ENCODE data around the gene OR2T1. TPM values are rescaled to one million over a fixed set of nuclear protein-coding genes. Genes with fewer than 3 reads are reported as not detected.
"Not testable (repeated sequence)": the region's sequence is repeated elsewhere in the genome, so short reads cannot be mapped to it uniquely, and the experiment has no call there.

OR2T1 gene
- total and polyA plus RNA-seq, 10 of the 15 experiments (the other 5 are each of a cell fraction or from before 2014, with no cell fraction given): 0.02 TPM; not detected in 9

- in situ Hi-C loops (cut with MboI): loop anchor here (25.0 kb wide), 1 partner anchor 1073 kb away; no protein-coding TSS in a partner anchor
- FAIRE-seq: not testable (repeated sequence)
These were observed 32.1 kb downstream of the OR2T1 start for GRCh38 chr1:248434913-248435312.

DNA sequence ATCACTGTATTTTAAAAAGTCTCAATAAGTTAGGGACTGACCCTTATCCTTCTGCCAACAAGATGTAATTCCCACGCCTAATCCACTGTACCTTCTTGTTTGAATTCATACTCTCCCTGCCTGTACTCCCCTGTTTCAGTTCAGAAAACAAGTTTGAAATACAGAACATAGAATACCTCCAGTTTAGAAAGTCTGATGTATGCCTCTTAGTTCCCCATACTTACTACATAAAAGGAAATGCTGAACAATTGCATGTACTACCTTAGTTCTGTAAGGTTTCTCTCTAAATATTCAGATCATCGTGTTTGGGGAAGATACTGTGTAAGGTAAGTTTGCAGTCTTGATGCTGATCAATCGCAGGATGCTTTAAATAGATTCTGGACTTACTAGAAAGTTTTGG is 33.5 kb downstream of the OR2T1 start:
- ChIA-PET RAD21 (ENCODE audit: unreplicated experiment) (interaction anchor here (1.0 kb wide), 1 partner anchor 220 kb away, joined by 3 read pairs; no protein-coding TSS in a partner anchor), SMC1A (ENCODE audit: uncharacterized antibody, unreplicated experiment) (interaction anchor here (0.8 to 1.2 kb wide), 2 partner anchors 26 to 32 kb away, joined by 3 read pairs; no protein-coding TSS in a partner anchor)
- FAIRE-seq (peak; percentile 72), ATAC-seq (peak; percentile 57)
- H3K9me3 ChIP-seq (replicated peaks; ENCODE audit: control insufficient read depth, insufficient read depth, low read length); H3K4me3 ChIP-seq; H3K4me2 ChIP-seq (ENCODE audit: control insufficient read depth, insufficient read depth); H3K79me2 ChIP-seq (ENCODE audit: control insufficient read depth, insufficient read depth, low read length); H3K9ac ChIP-seq (ENCODE audit: control insufficient read depth, insufficient read depth, low read length); H3K36me3 ChIP-seq (ENCODE audit: control insufficient read depth in 2 of 2, insufficient read depth in 2 of 2, low read length in 1 of 2); POLR2A ChIA-PET; H2AFZ ChIP-seq (ENCODE audit: control insufficient read depth, low read depth, low read length); DNase-seq (ENCODE audit: low read depth, low spot score); BruUV-seq (replicated peaks); intact Hi-C loops (cut with micrococcal nuclease; ENCODE audit: unreplicated experiment); H4K20me1 ChIP-seq (ENCODE audit: control insufficient read depth, insufficient read depth); H3K27me3 ChIP-seq (replicated peaks in 1 of 2; ENCODE audit: control insufficient read depth in 2 of 2, insufficient read depth in 2 of 2, low read length in 1 of 2); CTCF ChIA-PET: not testable (repeated sequence)
- H3K27ac ChIP-seq (ENCODE audit: control insufficient read depth, insufficient read depth): peak overlapping the region; percentile 37; the same call in 1 of the 2 replicates
- H3K4me1 ChIP-seq (ENCODE audit: control insufficient read depth, insufficient read depth, low read length): peaks cover 14% of the 10 kb centered on the region
- WGBS (ENCODE audit: insufficient coverage, insufficient replicate concordance, low lambda C conversion rate, missing lambda C conversion rate): 15% methylated on average over 3 of the region's 3 CpGs
- TF ChIP-seq, protein P1, sequence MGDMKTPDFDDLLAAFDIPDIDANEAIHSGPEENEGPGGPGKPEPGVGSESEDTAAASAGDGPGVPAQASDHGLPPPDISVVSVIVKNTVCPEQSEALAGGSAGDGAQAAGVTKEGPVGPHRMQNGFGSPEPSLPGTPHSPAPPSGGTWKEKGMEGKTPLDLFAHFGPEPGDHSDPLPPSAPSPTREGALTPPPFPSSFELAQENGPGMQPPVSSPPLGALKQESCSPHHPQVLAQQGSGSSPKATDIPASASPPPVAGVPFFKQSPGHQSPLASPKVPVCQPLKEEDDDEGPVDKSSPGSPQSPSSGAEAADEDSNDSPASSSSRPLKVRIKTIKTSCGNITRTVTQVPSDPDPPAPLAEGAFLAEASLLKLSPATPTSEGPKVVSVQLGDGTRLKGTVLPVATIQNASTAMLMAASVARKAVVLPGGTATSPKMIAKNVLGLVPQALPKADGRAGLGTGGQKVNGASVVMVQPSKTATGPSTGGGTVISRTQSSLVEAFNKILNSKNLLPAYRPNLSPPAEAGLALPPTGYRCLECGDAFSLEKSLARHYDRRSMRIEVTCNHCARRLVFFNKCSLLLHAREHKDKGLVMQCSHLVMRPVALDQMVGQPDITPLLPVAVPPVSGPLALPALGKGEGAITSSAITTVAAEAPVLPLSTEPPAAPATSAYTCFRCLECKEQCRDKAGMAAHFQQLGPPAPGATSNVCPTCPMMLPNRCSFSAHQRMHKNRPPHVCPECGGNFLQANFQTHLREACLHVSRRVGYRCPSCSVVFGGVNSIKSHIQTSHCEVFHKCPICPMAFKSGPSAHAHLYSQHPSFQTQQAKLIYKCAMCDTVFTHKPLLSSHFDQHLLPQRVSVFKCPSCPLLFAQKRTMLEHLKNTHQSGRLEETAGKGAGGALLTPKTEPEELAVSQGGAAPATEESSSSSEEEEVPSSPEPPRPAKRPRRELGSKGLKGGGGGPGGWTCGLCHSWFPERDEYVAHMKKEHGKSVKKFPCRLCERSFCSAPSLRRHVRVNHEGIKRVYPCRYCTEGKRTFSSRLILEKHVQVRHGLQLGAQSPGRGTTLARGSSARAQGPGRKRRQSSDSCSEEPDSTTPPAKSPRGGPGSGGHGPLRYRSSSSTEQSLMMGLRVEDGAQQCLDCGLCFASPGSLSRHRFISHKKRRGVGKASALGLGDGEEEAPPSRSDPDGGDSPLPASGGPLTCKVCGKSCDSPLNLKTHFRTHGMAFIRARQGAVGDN (IDR thresholded peaks at IDR 0.05): 0 out of 2 replicates have a peak, but pooled peaks have one; percentile 24
- in situ Hi-C loops (cut with MboI): loop anchor here (25.0 kb wide), 1 partner anchor 1074 kb away; no protein-coding TSS in a partner anchor

More at GRCh38 chr1:248434913-248435312, 32.1 kb downstream of the OR2T1 start:
- SMC1A ChIA-PET (ENCODE audit: uncharacterized antibody, unreplicated experiment): interaction anchor here (1.4 kb wide), 1 partner anchor 222 kb away, joined by 3 read pairs; no protein-coding TSS in a partner anchor
- CTCF ChIA-PET; H3K4me3 ChIP-seq; H3K79me2 ChIP-seq (ENCODE audit: control insufficient read depth, insufficient read depth, low read length); intact Hi-C loops (cut with micrococcal nuclease; ENCODE audit: unreplicated experiment); H3K36me3 ChIP-seq (ENCODE audit: control insufficient read depth in 2 of 2, insufficient read depth in 2 of 2, low read length in 1 of 2); DNase-seq (ENCODE audit: low read depth, low spot score); H3K27me3 ChIP-seq (replicated peaks in 1 of 2; ENCODE audit: control insufficient read depth in 2 of 2, insufficient read depth in 2 of 2, low read length in 1 of 2); BruUV-seq (replicated peaks); H3K9me3 ChIP-seq (replicated peaks; ENCODE audit: control insufficient read depth, insufficient read depth, low read length); H2AFZ ChIP-seq (ENCODE audit: control insufficient read depth, low read depth, low read length); H4K20me1 ChIP-seq (ENCODE audit: control insufficient read depth, insufficient read depth); H3K9ac ChIP-seq (ENCODE audit: control insufficient read depth, insufficient read depth, low read length): not testable (repeated sequence)
- RAD21 ChIA-PET (ENCODE audit: unreplicated experiment): interaction anchor here (0.9 to 1.4 kb wide), 2 partner anchors 222 to 252 kb away, joined by 3 to 8 read pairs; no protein-coding TSS in a partner anchor
- TF ChIP-seq RUNX3 (IDR thresholded peaks at IDR 0.05; ENCODE audit: low read length): peak; percentile 25; the same call in 1 of the 2 replicates
- H3K27ac ChIP-seq (ENCODE audit: control insufficient read depth, insufficient read depth): peak overlapping the region; percentile 61; the same call in 1 of the 2 replicates
- H3K4me1 ChIP-seq (ENCODE audit: control insufficient read depth, insufficient read depth, low read length): peaks cover 14% of the 10 kb centered on the region
- POLR2A ChIA-PET: interaction anchor here (1.0 kb wide), 1 partner anchor 223 kb away, joined by 3 read pairs; no protein-coding TSS in a partner anchor
- H3K4me2 ChIP-seq (ENCODE audit: control insufficient read depth, insufficient read depth): peak overlapping the region; percentile 22; the same call in 1 of the 2 replicates
- 0% methylated on average over 4 of the region's 6 CpGs for WGBS (ENCODE audit: insufficient coverage, insufficient replicate concordance, low lambda C conversion rate, missing lambda C conversion rate)
- peak; percentile 38 for ATAC-seq

All from GM12878 (cell line).